IMR-90 (cell line): ENCODE results near the gene PEX26. TPM values are rescaled to one million over a fixed set of nuclear protein-coding genes. Genes with fewer than 3 reads are reported as not detected.

Experiments used
- ATAC-seq: fragments of 200-7000 bp; cut with Tn5 transposase; 2 replicates; pipeline ENCODE4 v1.9.1; 2020; ENCODE audit warnings: low read depth, mild to moderate bottlenecking, moderate library complexity
- BruUV-seq: library from RNA; stranded (reverse); fragments of 400-500 nt; replicated peaks from 2 replicates; lab custom pipeline; 2021; lab: Mats Ljungman, UMichigan
- CTCF ChIA-PET: fragments of 300-600 bp; formaldehyde crosslinking; extraction: SDS; loops from one replicate; lab custom pipeline; 2021; ENCODE audit warnings: antibody characterized with exemption; lab: Yijun Ruan, JAX
- POLR2A ChIA-PET: fragments of 300-600 bp; sonication (Branson Sonifier 250); formaldehyde crosslinking; loops from one replicate; lab custom pipeline; 2022; ENCODE audit warnings: antibody characterized with exemption; ENCODE audit not compliant: unreplicated experiment; lab: Charles Lee
- DNase-seq: peaks from one replicate; pipeline ENCODE4 v3.0.0; 2013
- H2AFZ ChIP-seq: replicated peaks from 2 replicates; pipeline ENCODE3; 2013; ENCODE audit warnings: low read length, mild to moderate bottlenecking; ENCODE audit not compliant: poor library complexity
- H2AK5ac ChIP-seq: 2 replicates; pipeline ENCODE4 v1.6.1; 2013; ENCODE audit warnings: low read depth, low read length, inconsistent platforms
- H2AK9ac ChIP-seq: replicated peaks from 2 replicates; pipeline ENCODE3; 2013; ENCODE audit warnings: mild to moderate bottlenecking, low read depth, low read length, moderate library complexity; ENCODE audit not compliant: poor library complexity
- H2BK120ac ChIP-seq: 2 replicates; pipeline ENCODE4 v1.6.1; 2013; ENCODE audit warnings: low read depth, low read length, inconsistent platforms
- H2BK15ac ChIP-seq: 3 replicates; pipeline ENCODE4 v1.6.1; 2013; ENCODE audit warnings: low read depth, low read length, inconsistent platforms
- H2BK20ac ChIP-seq: 2 replicates; pipeline ENCODE4 v1.6.1; 2013; ENCODE audit warnings: low read depth, mild to moderate bottlenecking, inconsistent platforms, low read length, moderate library complexity
- H2BK5ac ChIP-seq: 2 replicates; pipeline ENCODE4 v1.6.1; 2013; ENCODE audit warnings: mild to moderate bottlenecking, low read depth, low read length, inconsistent platforms; ENCODE audit not compliant: poor library complexity, severe bottlenecking
- H3K14ac ChIP-seq: replicated peaks from 2 replicates; pipeline ENCODE4 v1.6.1; 2013; ENCODE audit warnings: low read depth, low read length, inconsistent platforms
- H3K18ac ChIP-seq: 2 replicates; pipeline ENCODE4 v1.6.1; 2013; ENCODE audit warnings: low read depth, low read length, control low read depth
- H3K23ac ChIP-seq: 2 replicates; pipeline ENCODE4 v1.6.1; 2013; ENCODE audit warnings: low read depth, low read length, inconsistent platforms
- H3K27ac ChIP-seq: 2 replicates; pipeline ENCODE4 v1.5.1; 2013; ENCODE audit warnings: mild to moderate bottlenecking, control low read depth, low read length; ENCODE audit not compliant: insufficient read depth
- H3K27me3 ChIP-seq: 2 replicates; pipeline ENCODE4 v1.6.1; 2013; ENCODE audit warnings: low read length; ENCODE audit not compliant: control insufficient read depth, insufficient read depth
- H3K36me3 ChIP-seq: 2 replicates; pipeline ENCODE4 v1.6.1; 2013; ENCODE audit warnings: low read length, mixed read lengths; ENCODE audit not compliant: control insufficient read depth, insufficient read depth
- H3K4ac ChIP-seq: 2 replicates; pipeline ENCODE4 v1.6.1; 2013; ENCODE audit warnings: low read depth, low read length, inconsistent platforms
- H3K4me1 ChIP-seq: 2 replicates; pipeline ENCODE4 v1.6.1; 2013; ENCODE audit warnings: low read length, mixed read lengths; ENCODE audit not compliant: control insufficient read depth, insufficient read depth
- H3K4me2 ChIP-seq: 2 replicates; pipeline ENCODE4 v1.6.1; 2013; ENCODE audit warnings: low read depth, mild to moderate bottlenecking, control low read depth, low read length, moderate library complexity
- H3K4me3 ChIP-seq: 2 replicates; pipeline ENCODE4 v1.5.1; 2013; ENCODE audit warnings: low read depth, mild to moderate bottlenecking, control low read depth, low read length, moderate library complexity; ENCODE audit not compliant: insufficient read depth
- H3K56ac ChIP-seq: 2 replicates; pipeline ENCODE4 v1.6.1; 2013; ENCODE audit warnings: low read length, inconsistent platforms; ENCODE audit not compliant: insufficient read depth; ENCODE audit errors: extremely low read depth
- H3K79me1 ChIP-seq, 2 experiments: 2 replicates each; pipeline ENCODE4 v1.6.1; 2013; ENCODE audit warnings: low read length in 2 of 2, inconsistent platforms in 1 of 2, low read depth in 1 of 2
- H3K9ac ChIP-seq: 2 replicates; pipeline ENCODE4 v1.6.1; 2013; ENCODE audit warnings: low read depth, low read length, control low read depth
- H3K9me1 ChIP-seq: 2 replicates; pipeline ENCODE4 v1.6.1; 2013; ENCODE audit warnings: low read length, inconsistent platforms; ENCODE audit not compliant: insufficient read depth
- H3K9me3 ChIP-seq: 2 replicates; pipeline ENCODE4 v1.6.1; 2013; ENCODE audit warnings: low read length; ENCODE audit not compliant: control insufficient read depth, insufficient read depth
- H4K20me1 ChIP-seq: 2 replicates; pipeline ENCODE4 v1.6.1; 2013; ENCODE audit warnings: low read length, inconsistent platforms; ENCODE audit not compliant: insufficient read depth
- H4K5ac ChIP-seq: 2 replicates; pipeline ENCODE4 v1.6.1; 2013; ENCODE audit warnings: mild to moderate bottlenecking, low read depth, low read length, control low read depth
- H4K8ac ChIP-seq, 2 experiments: 2 replicates each; pipeline ENCODE4 v1.6.1; 2013; ENCODE audit warnings: low read depth in 2 of 2, low read length in 2 of 2, control low read depth in 1 of 2, inconsistent platforms in 1 of 2
- H4K91ac ChIP-seq: 2 replicates; pipeline ENCODE4 v1.6.1; 2013; ENCODE audit warnings: low read depth, low read length, inconsistent platforms; ENCODE audit not compliant: insufficient read depth
- BHLHE40 ChIP-seq: fragments of 150-350 bp; IDR thresholded peaks from 2 replicates; pipeline ENCODE4 v1.6.1; 2016; ENCODE audit warnings: mild to moderate bottlenecking, low read depth, low read length
- CEBPB ChIP-seq: IDR thresholded peaks from 2 replicates; pipeline ENCODE4 v1.6.1; 2012; ENCODE audit warnings: low read depth, low read length, improper control_type of control experiment
- CHD1 ChIP-seq: IDR thresholded peaks from 2 replicates; pipeline ENCODE4 v1.6.1; 2012; ENCODE audit warnings: low read depth, low read length, improper control_type of control experiment
- FOS ChIP-seq: fragments of 150-350 bp; IDR thresholded peaks from 2 replicates; pipeline ENCODE4 v1.6.1; 2016; ENCODE audit warnings: low read depth, low read length
- MAFK ChIP-seq: IDR thresholded peaks from 2 replicates; pipeline ENCODE4 v1.6.1; 2012; ENCODE audit warnings: low read depth, low read length, improper control_type of control experiment
- MAZ ChIP-seq: IDR thresholded peaks from 2 replicates; pipeline ENCODE4 v1.6.1; 2012; ENCODE audit warnings: low read depth, mild to moderate bottlenecking, low read length, improper control_type of control experiment, moderate library complexity, borderline replicate concordance
- NFE2L2 ChIP-seq: fragments of 150-350 bp; IDR thresholded peaks from 2 replicates; pipeline ENCODE4 v1.6.1; 2016; ENCODE audit warnings: low read depth, mild to moderate bottlenecking, low read length
- RAD21 ChIP-seq: IDR thresholded peaks from 2 replicates; pipeline ENCODE4 v1.6.1; 2012; ENCODE audit warnings: low read length, improper control_type of control experiment
- RFX5 ChIP-seq: IDR thresholded peaks from 2 replicates; pipeline ENCODE4 v1.8.0; 2012; ENCODE audit warnings: low read depth, mild to moderate bottlenecking, low read length, moderate library complexity
- WGBS, 2 experiments: methylation state at CpG; one replicate each; pipeline versions ENCODE4 v1.1.5 to v1.1.7; 2013; ENCODE audit warnings: missing lambda C conversion rate in 2 of 2; ENCODE audit not compliant: insufficient read length in 1 of 2; ENCODE audit errors: extremely low coverage in 2 of 2; 5-methylcytosine and 5-hydroxymethylcytosine counted together
- dilution Hi-C: fragments of 300-500 bp; cut with HindIII; formaldehyde crosslinking; loops from one replicate; pipeline ENCODE4 v1.14.3; 2018; ENCODE audit warnings: low sequenced_read_pairs; ENCODE audit not compliant: unreplicated experiment
- in situ Hi-C: fragments of 300-500 bp; cut with MboI; formaldehyde crosslinking; loops from 3 replicates; pipeline ENCODE4 v1.14.3; 2019; ENCODE audit warnings: low sequenced_read_pairs, inconsistent platforms, mixed read lengths
- intact Hi-C: fragments of 100-400 bp; cut with micrococcal nuclease; formaldehyde crosslinking; loops from 2 replicates; pipeline ENCODE4 v1.10.0; 2022
- polyA plus RNA-seq, 3 experiments: library from polyadenylated mRNA; depleted of rRNA; stranded (reverse); fragments of >200 nt; gene quantifications; 2 replicates each; pipeline ENCODE4 v1.2.3, GENCODE V29; 2012; ENCODE audit warnings: low replicate concordance in 1 of 3
- total RNA-seq: library from RNA; depleted of rRNA; stranded (reverse); fragments of >200 nt; gene quantifications from 2 replicates; pipeline ENCODE4 v1.2.3, GENCODE V29; 2012
- TF ChIP-seq, protein P1 (sequence below): conservative IDR thresholded peaks from 2 replicates; pipeline ENCODE4 v1.5.1; 2012; ENCODE audit warnings: mild to moderate bottlenecking, low read depth, low read length, improper control_type of control experiment
- TF ChIP-seq, protein P2 (sequence below): fragments of 150-350 bp; IDR thresholded peaks from 2 replicates; pipeline ENCODE4 v1.6.1; 2017; ENCODE audit warnings: mild to moderate bottlenecking, antibody characterized with exemption, low read length, low read depth
- TF ChIP-seq, protein P3 (sequence below): fragments of 150-350 bp; IDR thresholded peaks from 2 replicates; pipeline ENCODE4 v1.6.1; 2016; ENCODE audit warnings: low read depth, mild to moderate bottlenecking, low read length, moderate library complexity, borderline replicate concordance

The PEX26 gene
- total and polyA plus RNA-seq, 2 of the 4 experiments (the other 2 are of a cell fraction), result 12.2 to 18.5 TPM

DNA sequence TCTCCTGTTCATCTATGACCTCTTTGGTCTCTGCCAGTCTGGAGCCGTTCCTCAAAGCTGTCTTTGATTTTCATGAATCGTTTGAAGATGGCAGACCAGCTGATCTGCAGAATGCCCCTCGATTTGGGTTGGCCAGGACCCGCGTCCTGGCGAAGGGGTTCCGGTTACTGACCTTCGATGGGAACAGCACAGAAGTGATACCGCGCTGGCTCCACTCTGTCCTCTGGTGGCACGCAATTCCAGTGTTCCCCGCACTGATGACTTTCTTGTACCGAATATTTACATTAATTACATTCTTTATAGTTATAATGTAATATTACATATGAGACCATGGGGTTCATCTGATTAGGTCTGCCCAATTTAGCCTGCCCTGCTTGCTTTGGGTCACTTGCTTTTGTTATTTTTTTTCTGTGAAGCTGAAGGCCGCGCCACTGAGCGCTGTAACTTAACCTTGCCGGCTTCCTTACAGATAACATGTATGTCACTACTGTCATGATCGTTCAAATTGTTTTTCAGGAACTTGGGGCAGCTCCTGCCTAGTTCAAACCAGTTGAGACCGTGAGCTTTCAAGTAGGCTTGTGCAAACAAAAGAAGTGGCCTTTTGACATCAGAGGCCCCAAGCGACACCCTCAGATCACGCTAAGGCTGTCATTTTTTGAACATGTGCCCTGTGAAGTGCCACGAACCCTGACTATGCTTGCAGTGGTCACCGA lies 68.0 kb downstream of the PEX26 start:
- H3K14ac ChIP-seq, result no peak overlapping the region
- H4K20me1 ChIP-seq, result no peaks in the 10 kb centered on the region
- TF ChIP-seq CEBPB, result no peak
- TF ChIP-seq MAFK, result no peak
- TF ChIP-seq, protein P1, sequence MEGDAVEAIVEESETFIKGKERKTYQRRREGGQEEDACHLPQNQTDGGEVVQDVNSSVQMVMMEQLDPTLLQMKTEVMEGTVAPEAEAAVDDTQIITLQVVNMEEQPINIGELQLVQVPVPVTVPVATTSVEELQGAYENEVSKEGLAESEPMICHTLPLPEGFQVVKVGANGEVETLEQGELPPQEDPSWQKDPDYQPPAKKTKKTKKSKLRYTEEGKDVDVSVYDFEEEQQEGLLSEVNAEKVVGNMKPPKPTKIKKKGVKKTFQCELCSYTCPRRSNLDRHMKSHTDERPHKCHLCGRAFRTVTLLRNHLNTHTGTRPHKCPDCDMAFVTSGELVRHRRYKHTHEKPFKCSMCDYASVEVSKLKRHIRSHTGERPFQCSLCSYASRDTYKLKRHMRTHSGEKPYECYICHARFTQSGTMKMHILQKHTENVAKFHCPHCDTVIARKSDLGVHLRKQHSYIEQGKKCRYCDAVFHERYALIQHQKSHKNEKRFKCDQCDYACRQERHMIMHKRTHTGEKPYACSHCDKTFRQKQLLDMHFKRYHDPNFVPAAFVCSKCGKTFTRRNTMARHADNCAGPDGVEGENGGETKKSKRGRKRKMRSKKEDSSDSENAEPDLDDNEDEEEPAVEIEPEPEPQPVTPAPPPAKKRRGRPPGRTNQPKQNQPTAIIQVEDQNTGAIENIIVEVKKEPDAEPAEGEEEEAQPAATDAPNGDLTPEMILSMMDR, result no peak
- TF ChIP-seq, protein P2, sequence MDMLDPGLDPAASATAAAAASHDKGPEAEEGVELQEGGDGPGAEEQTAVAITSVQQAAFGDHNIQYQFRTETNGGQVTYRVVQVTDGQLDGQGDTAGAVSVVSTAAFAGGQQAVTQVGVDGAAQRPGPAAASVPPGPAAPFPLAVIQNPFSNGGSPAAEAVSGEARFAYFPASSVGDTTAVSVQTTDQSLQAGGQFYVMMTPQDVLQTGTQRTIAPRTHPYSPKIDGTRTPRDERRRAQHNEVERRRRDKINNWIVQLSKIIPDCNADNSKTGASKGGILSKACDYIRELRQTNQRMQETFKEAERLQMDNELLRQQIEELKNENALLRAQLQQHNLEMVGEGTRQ, result no peak
- TF ChIP-seq NFE2L2, result no peak
- no peak for TF ChIP-seq RFX5
- no peak for TF ChIP-seq FOS
- no peak for TF ChIP-seq RAD21
- TF ChIP-seq CHD1, result no peak
- TF ChIP-seq BHLHE40, result no peak
- TF ChIP-seq, protein P3, sequence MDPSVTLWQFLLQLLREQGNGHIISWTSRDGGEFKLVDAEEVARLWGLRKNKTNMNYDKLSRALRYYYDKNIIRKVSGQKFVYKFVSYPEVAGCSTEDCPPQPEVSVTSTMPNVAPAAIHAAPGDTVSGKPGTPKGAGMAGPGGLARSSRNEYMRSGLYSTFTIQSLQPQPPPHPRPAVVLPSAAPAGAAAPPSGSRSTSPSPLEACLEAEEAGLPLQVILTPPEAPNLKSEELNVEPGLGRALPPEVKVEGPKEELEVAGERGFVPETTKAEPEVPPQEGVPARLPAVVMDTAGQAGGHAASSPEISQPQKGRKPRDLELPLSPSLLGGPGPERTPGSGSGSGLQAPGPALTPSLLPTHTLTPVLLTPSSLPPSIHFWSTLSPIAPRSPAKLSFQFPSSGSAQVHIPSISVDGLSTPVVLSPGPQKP, result no peak
- TF ChIP-seq MAZ, result no peak
- H2AFZ ChIP-seq, result no peak overlapping the region
- H3K4me1 ChIP-seq, result no peaks in the 10 kb centered on the region
- no peak overlapping the region for H3K4me2 ChIP-seq
- no peak overlapping the region for H2AK9ac ChIP-seq
- H3K9me1 ChIP-seq, result 0 out of 2 replicates have a peak, but pooled peaks cover 2% of the 10 kb centered on the region
- no peak overlapping the region for H3K4me3 ChIP-seq
- H3K27ac ChIP-seq, result no peak overlapping the region
- no peak overlapping the region for H2AK5ac ChIP-seq
- BruUV-seq, result no TSS peak
- DNase-seq (no peak), ATAC-seq (no peak)
- no peak overlapping the region for H4K8ac ChIP-seq
- no peak overlapping the region for H2BK15ac ChIP-seq
- no peak overlapping the region for H2BK120ac ChIP-seq
- H3K36me3 ChIP-seq, result no peaks in the 10 kb centered on the region
- WGBS, 2 experiments, result no CpG with 5 or more reads among the region's 23 CpGs
- in situ Hi-C loops, result no loop called here
- H3K9me3 ChIP-seq, result no peaks in the 10 kb centered on the region
- ChIA-PET CTCF (no interaction called here), POLR2A (no interaction called here)
- no peak overlapping the region for H3K18ac ChIP-seq
- dilution Hi-C loops, result no loop called here
- H3K4ac ChIP-seq, result no peak overlapping the region
- no peak overlapping the region for H3K23ac ChIP-seq
- no peak overlapping the region for H3K56ac ChIP-seq
- no peak overlapping the region for H2BK5ac ChIP-seq
- H2BK20ac ChIP-seq, result no peak overlapping the region
- no peak overlapping the region for H4K5ac ChIP-seq
- H3K27me3 ChIP-seq, result no peaks in the 10 kb centered on the region
- intact Hi-C loops, result loop anchor here (5.0 kb wide), 1 partner anchor 54 kb away; no protein-coding TSS in a partner anchor
- no peak overlapping the region for H3K9ac ChIP-seq
- H4K91ac ChIP-seq, result no peak overlapping the region
- H3K79me1 ChIP-seq, result peaks cover 0 to 4% of the 10 kb centered on the region in 2 experiments; a peak in 1 of 4 replicates
